ENCODE results near the gene CRABP2. TPM values are rescaled to one million over a fixed set of nuclear protein-coding genes. Genes with fewer than 3 reads are reported as not detected.

CRABP2 gene
- total RNA-seq (2022) (0.98 and 1.9 TPM in 2 replicates), Bru-seq, nascent RNA (percentile 33 among the genes with signal in this experiment), BruChase-seq, experiment 1, labeled RNA remaining after a 6-hour chase (percentile 61 among the genes with signal in this experiment), BruChase-seq, experiment 2, labeled RNA remaining after a 2-hour chase (percentile 42 among the genes with signal in this experiment)
- long read RNA-seq, partial matches to known transcripts = 0 of 2 reads
- long read RNA-seq, other reads (novel, unspliced or antisense) = 1 of 2 reads

- no peak for TF ChIP-seq CTCF (IDR thresholded peaks at IDR 0.05; ENCODE audit: unreplicated experiment)
- BruUV-seq (replicated peaks) = no TSS peak
- H3K4me3 Mint-ChIP-seq (ENCODE audit: unreplicated experiment) = peak within 1 kb of the TSS; percentile 66
- ChIA-PET POLR2A (interaction anchor here (1.0 to 9.9 kb wide), 2 partner anchors 16 to 206 kb away, joined by 3 to 63 read pairs; no protein-coding TSS in a partner anchor), CTCF (interaction anchor here (0.7 to 47.2 kb wide), 11 partner anchors 8 to 1456 kb away, joined by 3 to 2415 read pairs (median 4); partner anchors contain the start of genes CRABP2, ISG20L2, METTL25B and NES)
- H3K27me3 Mint-ChIP-seq (ENCODE audit: insufficient read depth, unreplicated experiment) = no peaks in the 10 kb centered on the region
- DNase-seq (ENCODE audit: unreplicated experiment) = no peak
- intact Hi-C loops (cut with micrococcal nuclease) = loop anchor here (1.0 kb wide), 1 partner anchor 16 kb away; no protein-coding TSS in a partner anchor
- H3K36me3 Mint-ChIP-seq (ENCODE audit: insufficient read depth, unreplicated experiment) = no peaks in the 10 kb centered on the region
- peak within 1 kb of the TSS; percentile 10 for H3K27ac Mint-ChIP-seq (ENCODE audit: low read depth, unreplicated experiment)
- H3K4me1 Mint-ChIP-seq (ENCODE audit: insufficient read depth, unreplicated experiment) = peaks cover 39% of the 10 kb centered on the region
- no peaks in the 10 kb centered on the region for H3K9me3 Mint-ChIP-seq (ENCODE audit: unreplicated experiment)
Observed at GRCh38 chr1:156705321-156705917, at the start of gene CRABP2. Gene CRABP2, minus strand, starts transcription at chr1:156705583. Its CDS starts 137 bp downstream, at chr1:156705446.

GRCh38 chr1:156754219-156754618 is 48.8 kb upstream of the CRABP2 start:
- TF ChIP-seq CTCF (IDR thresholded peaks at IDR 0.05; ENCODE audit: unreplicated experiment) = no peak
- Mint-ChIP-seq H3K4me1 (ENCODE audit: insufficient read depth, unreplicated experiment) (peaks cover 19% of the 10 kb centered on the region), H3K27me3 (ENCODE audit: insufficient read depth, unreplicated experiment) (no peaks in the 10 kb centered on the region), H3K9me3 (ENCODE audit: unreplicated experiment) (no peaks in the 10 kb centered on the region), H3K4me3 (ENCODE audit: unreplicated experiment) (no peak overlapping the region), H3K27ac (ENCODE audit: low read depth, unreplicated experiment) (no peak overlapping the region), H3K36me3 (ENCODE audit: insufficient read depth, unreplicated experiment) (peaks cover 19% of the 10 kb centered on the region)
- ChIA-PET POLR2A (interaction anchor here (10.7 kb wide), 1 partner anchor 12 kb away, joined by 299 read pairs; the partner anchor contains the start of gene PRCC), CTCF (interaction anchor here (0.6 kb wide), 2 partner anchors 10 to 22 kb away, joined by 3 read pairs; no protein-coding TSS in a partner anchor)
- DNase-seq (ENCODE audit: unreplicated experiment) = no peak
- intact Hi-C loops (cut with micrococcal nuclease) = no loop called here
- BruUV-seq (replicated peaks) = no TSS peak

GRCh38 chr1:156752843-156753482 is 47.6 kb upstream of the CRABP2 start:
- peaks cover 20% of the 10 kb centered on the region for H3K36me3 Mint-ChIP-seq (ENCODE audit: insufficient read depth, unreplicated experiment)
- H3K27ac Mint-ChIP-seq (ENCODE audit: low read depth, unreplicated experiment) = peak overlapping the region; percentile 99
- no peak for DNase-seq (ENCODE audit: unreplicated experiment)
- POLR2A ChIA-PET = interaction anchor here (0.6 to 10.7 kb wide), 15 partner anchors 8 to 250 kb away, joined by 3 to 299 read pairs (median 6); partner anchors contain the start of genes GPATCH4, ISG20L2, METTL25B and MRPL24
- H3K4me1 Mint-ChIP-seq (ENCODE audit: insufficient read depth, unreplicated experiment) = peaks cover 29% of the 10 kb centered on the region
- H3K9me3 Mint-ChIP-seq (ENCODE audit: unreplicated experiment) = no peaks in the 10 kb centered on the region
- TSS peak; percentile 3 for BruUV-seq (replicated peaks)
- no peaks in the 10 kb centered on the region for H3K27me3 Mint-ChIP-seq (ENCODE audit: insufficient read depth, unreplicated experiment)
- TF ChIP-seq CTCF (IDR thresholded peaks at IDR 0.05; ENCODE audit: unreplicated experiment) = no peak
- H3K4me3 Mint-ChIP-seq (ENCODE audit: unreplicated experiment) = peak overlapping the region; percentile 79
- CTCF ChIA-PET = interaction anchor here (0.7 to 4.5 kb wide), 7 partner anchors 8 to 286 kb away, joined by 3 to 44 read pairs (median 3); partner anchors contain the start of genes ISG20L2, METTL25B and PRCC
- intact Hi-C loops (cut with micrococcal nuclease) = no loop called here
